ENCODE measurements around the gene SEC22A.

The SEC22A gene

GRCh38 chr3:123290107-123290930 lies 88.6 kb downstream of the SEC22A start:
- no peak for DNase-seq

DNA sequence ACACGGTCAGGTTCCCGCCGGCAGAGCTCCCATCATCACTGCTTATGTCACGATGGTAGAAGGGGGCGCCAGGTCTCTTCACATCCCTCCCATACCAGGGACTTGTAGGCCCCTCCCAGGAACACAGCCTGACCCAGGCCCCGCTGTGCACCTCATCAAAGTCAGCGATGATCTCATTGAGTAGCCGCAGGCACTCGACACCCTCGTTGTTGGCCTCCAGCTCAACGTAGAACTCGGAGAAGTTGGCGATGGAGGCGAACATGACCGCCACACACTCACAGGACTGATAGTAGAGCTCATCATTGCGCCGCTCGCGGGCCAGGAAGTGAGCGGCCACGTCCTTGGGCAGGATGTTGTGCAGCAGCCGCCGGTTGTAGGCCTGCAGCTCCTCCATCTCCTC lies 89.2 kb downstream of the SEC22A start:
- no peak for DNase-seq

DNA sequence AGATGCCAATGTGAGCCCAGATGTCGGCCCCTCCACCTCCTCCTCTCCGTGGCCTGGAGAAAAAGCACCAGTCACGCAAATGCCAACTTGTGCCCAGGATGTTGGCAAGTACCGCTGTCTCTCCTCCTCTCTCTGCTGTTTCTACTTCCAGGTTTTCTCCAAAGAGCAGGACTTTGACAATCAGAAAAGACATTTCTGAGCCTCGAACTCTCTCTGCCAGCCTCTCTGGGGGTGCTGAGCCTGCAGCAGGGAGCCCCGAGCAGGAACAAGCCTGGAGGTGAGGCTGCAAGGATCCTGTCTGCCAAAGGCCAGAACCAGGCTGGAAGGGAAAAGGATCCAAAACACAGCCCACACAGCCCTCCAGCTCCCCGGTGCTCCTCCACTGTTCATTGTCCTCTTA lies 89.7 kb downstream of the SEC22A start:
- no peak for DNase-seq

DNA sequence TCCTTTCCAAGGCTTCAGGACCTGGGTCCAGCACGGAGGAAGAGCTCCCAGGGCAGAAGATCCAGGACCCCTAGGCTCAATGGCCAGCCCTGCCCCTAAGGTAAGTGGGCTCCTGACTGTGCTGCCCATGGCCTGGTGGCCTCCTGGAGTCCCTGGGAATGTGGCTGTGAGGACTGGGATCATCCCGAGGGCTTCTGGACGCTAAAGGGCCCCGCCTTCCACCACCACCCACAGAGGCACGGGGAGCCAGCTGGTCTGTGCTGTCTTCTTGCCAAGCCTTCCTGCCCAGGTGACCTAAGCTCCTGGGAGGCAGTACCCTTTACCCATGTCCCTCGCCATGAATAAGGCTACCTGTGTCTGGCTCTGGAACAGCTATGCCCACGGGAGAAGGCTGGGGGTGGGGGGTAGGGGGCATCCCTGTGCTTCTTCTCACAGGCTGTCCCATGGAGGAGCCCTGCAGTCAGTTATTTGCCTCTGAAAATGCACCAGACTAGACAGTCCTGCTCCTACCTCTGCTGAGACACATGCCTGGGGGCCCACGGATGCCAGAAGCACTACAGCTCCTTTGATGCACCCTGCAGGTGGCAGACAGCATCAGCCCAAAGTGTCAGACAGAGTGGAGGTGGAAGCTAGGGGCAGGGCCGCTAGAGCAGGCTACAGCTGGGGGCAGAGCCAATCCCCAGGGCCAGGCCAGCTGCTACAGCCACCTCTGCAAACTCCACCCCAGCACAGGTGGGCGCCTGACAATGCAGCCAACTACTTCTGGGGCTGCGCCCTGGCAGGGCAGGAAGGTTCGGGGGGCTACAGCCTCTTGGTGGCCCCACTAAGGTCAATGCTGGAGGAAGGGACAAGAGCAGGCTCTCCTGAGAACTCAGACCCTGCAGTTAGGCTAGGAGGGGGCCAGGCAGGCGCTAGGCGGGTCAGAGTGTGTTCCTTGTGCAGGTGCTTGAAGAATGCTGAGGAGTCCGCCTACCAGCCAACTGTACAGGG lies 90.9 kb downstream of the SEC22A start:
- DNase-seq, result no peak

DNA sequence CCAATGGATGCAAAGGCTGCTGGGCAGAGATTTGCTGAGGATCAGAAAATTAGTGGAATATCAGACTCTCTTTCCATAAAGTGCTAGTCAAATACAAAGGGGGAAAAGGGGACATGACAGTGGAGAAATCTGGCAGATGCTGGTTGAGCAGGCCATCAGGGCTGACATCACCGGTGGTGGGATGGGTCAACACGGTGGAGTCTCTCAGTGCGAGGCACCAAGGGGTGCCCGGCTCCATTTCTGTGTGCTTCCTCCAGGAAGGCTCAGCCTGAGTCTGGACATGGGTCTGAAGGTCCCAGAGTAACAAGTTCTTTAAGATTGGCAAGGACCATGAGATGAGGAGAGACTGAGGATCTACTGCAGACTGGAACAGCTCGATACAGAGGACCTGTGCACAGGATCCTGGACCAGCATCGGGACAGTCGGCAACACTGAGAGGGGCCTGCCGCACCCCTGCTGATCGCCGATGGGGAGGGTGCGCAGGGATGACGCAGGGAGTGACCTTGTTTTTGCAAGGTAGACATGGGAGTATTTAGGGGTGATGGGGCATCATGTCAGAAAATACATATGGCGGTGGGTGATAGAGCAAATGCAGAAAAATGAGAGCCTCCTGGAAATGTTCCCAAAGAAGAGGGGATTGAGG lies 92.7 kb downstream of the SEC22A start:
- DNase-seq, result no peak

- DNase-seq, result no peak
Measured at GRCh38 chr3:123295171-123295900, 93.6 kb downstream of the SEC22A start.

- DNase-seq, result no peak
Measured at GRCh38 chr3:123295901-123296250, 94.1 kb downstream of the SEC22A start.

- no peak for DNase-seq
Measured at GRCh38 chr3:123296261-123296660, 94.5 kb downstream of the SEC22A start.

- no peak for DNase-seq
Measured at GRCh38 chr3:123296836-123297626, 95.3 kb downstream of the SEC22A start.

GRCh38 chr3:123297627-123297899 lies 95.8 kb downstream of the SEC22A start:
- DNase-seq, result no peak

DNA sequence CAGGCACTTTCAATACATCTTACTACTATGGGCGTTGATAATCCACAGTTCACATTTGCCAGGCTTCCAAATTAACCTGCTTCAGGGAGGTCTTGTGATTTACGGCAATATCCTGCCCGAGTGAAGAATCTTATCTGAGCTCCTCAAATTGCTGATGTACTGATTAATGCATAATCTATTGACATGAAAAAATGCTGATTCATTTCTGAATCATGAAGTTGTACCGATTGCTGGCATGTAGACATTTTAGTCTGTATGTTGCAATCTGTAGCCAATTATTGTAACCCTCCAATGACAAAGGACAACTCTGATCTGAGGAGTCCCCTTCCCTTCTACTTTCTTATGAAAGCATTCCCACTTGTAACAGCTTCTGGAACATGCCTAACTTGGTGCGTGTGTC lies 97.2 kb downstream of the SEC22A start:
- DNase-seq, result no peak

DNA sequence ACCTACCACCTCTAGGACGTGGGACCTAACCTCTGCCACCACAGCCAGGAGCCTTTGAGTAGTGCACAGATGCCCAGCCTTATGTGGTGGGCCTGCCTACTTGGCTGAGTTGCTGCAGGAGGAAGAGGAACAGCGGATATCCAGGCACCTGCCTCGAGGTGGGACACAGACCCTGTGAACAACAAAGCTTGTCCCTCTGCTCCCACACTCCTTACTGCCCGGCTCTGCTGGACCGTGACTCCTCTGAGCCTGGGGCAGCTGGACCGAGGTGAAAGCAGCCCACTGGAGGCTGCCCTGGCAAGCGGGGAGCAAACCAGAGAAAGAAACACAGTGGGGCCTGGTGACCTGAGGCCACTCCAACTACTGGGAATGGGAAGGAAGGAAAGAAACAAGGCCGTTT lies 97.8 kb downstream of the SEC22A start:
- DNase-seq, result no peak

DNA sequence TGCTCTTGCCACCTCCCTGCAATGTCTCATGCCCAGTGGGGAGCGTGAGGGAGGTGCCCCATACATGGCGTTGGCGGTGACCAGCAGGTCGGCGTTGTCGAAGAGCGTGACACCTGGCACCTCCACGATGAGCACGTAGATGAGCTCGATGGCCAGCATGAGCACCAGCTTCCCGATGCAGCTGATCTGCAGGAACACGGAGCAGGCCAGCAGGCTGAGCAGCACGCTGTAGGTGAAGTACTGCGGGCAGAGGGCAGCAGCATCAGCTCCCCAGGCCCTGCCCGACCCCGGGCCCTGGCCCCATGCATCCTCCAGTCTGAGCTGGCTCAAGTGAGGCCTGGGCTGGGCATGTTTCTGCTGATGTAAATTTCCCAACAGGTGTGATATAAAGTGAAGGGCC lies 98.3 kb downstream of the SEC22A start:
- DNase-seq, result no peak

- DNase-seq, result no peak
Measured at GRCh38 chr3:123300583-123300982, 98.8 kb downstream of the SEC22A start.

- DNase-seq, result no peak
Measured at GRCh38 chr3:123301331-123302184, 99.8 kb downstream of the SEC22A start.

GRCh38 chr3:123302961-123303360 lies 101.2 kb downstream of the SEC22A start:
- DNase-seq, result no peak

- DNase-seq, result no peak
Measured at GRCh38 chr3:123303976-123304560, 102.3 kb downstream of the SEC22A start.

- DNase-seq, result no peak
Measured at GRCh38 chr3:123305192-123305591, 103.4 kb downstream of the SEC22A start.

GRCh38 chr3:123307064-123307463 lies 105.3 kb downstream of the SEC22A start:
- no peak for DNase-seq

GRCh38 chr3:123310186-123310585 lies 108.4 kb downstream of the SEC22A start:
- DNase-seq, result no peak

DNA sequence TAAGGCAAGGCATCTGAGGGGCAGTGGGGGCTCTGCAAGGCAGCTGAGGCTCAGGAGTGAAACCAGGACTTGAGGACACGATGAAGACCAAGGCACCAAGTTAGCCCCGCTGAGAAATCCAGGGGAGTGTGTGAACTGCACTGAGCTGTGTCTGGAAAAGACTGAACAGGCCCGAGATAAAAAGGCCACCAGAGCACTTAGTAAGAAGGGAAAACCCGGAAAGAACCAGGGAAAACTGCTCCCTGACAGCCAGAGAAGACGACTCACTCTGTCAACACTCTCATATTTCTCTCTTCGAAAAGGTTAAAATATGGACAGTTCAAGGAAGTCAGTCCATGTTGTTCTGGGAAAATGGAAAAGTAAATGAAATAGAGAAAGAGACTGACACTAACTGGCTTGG lies 109.0 kb downstream of the SEC22A start:
- DNase-seq, result no peak

All from CD4-positive, alpha-beta T cell treated with Interleukin-4 for 4 hours (primary cell).